ENCODE data around the gene OPN4.
"Not testable (repeated sequence)": the region's sequence is repeated elsewhere in the genome, so short reads cannot be mapped to it uniquely, and the experiment has no call there.

The OPN4 gene

GRCh38 chr10:86654411-86655172 is at the start of gene OPN4:
Gene OPN4 (plus strand): TSS chr10:86654547. CDS start chr10:86654784, 237 bp downstream.
- DNase-seq: no peak

- DNase-seq: no peak
These were observed 46.7 kb upstream of the OPN4 start for GRCh38 chr10:86607674-86608073.

GRCh38 chr10:86609920-86610319 is 44.4 kb upstream of the OPN4 start:
- DNase-seq: no peak

- no peak for DNase-seq
These were observed 43.0 kb upstream of the OPN4 start for GRCh38 chr10:86611386-86611785.

GRCh38 chr10:86613096-86613495 is 41.3 kb upstream of the OPN4 start:
- no peak for DNase-seq

- DNase-seq: no peak
These were observed 40.4 kb upstream of the OPN4 start for GRCh38 chr10:86613905-86614304.

GRCh38 chr10:86614853-86615252 is 39.5 kb upstream of the OPN4 start:
- DNase-seq: no peak

- DNase-seq: not testable (repeated sequence)
These were observed 37.1 kb upstream of the OPN4 start for GRCh38 chr10:86617278-86617677.

- DNase-seq: no peak
These were observed 26.0 kb upstream of the OPN4 start for GRCh38 chr10:86628311-86628710.

- DNase-seq: no peak
These were observed 24.3 kb upstream of the OPN4 start for GRCh38 chr10:86630079-86630478.

GRCh38 chr10:86632009-86632800 is 22.1 kb upstream of the OPN4 start:
- no peak for DNase-seq

GRCh38 chr10:86632951-86633350 is 21.4 kb upstream of the OPN4 start:
- DNase-seq: no peak

GRCh38 chr10:86635402-86635801 is 18.9 kb upstream of the OPN4 start:
- no peak for DNase-seq

- no peak for DNase-seq
These were observed 18.0 kb upstream of the OPN4 start for GRCh38 chr10:86636311-86636710.

GRCh38 chr10:86642021-86642420 is 12.3 kb upstream of the OPN4 start:
- DNase-seq: no peak

- DNase-seq: no peak
These were observed 11.8 kb upstream of the OPN4 start for GRCh38 chr10:86642499-86642898.

- DNase-seq: no peak
These were observed 10.1 kb upstream of the OPN4 start for GRCh38 chr10:86644152-86644793.

- no peak for DNase-seq
These were observed 9.4 kb upstream of the OPN4 start for GRCh38 chr10:86644794-86645445.

GRCh38 chr10:86645621-86646165 is 8.7 kb upstream of the OPN4 start:
- not testable (repeated sequence) for DNase-seq

GRCh38 chr10:86646532-86646931 is 7.8 kb upstream of the OPN4 start:
- DNase-seq: no peak

GRCh38 chr10:86646933-86647332 is 7.4 kb upstream of the OPN4 start:
- no peak for DNase-seq

GRCh38 chr10:86647773-86648703 is 6.3 kb upstream of the OPN4 start:
- no peak for DNase-seq
